T-helper 9 cell (primary cell): ENCODE results near the gene ALKBH3.

Experiments
- DNase-seq: peaks from one replicate; pipeline ENCODE4 v3.0.0-alpha.2; 2020

The ALKBH3 gene

DNA sequence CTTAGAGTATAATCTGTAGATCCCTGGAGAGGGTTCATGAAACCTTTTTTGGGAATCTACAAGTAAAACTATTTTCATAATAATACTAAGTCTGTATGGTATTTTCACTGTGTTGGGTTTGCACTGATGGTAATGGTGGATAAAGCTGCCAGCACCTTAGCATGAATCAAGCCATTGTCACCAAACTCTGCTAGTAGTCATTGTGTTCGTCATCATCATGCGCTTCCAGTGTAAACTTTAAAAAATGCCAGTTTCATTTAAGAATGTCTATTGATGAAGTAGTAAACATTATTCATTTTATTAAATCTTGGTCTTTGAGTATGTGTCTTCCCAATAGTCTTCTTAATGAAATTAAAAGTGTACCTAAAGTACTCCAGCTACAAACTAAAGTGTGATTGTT, 15.0 kb downstream of the ALKBH3 start:
- DNase-seq = no peak

DNA sequence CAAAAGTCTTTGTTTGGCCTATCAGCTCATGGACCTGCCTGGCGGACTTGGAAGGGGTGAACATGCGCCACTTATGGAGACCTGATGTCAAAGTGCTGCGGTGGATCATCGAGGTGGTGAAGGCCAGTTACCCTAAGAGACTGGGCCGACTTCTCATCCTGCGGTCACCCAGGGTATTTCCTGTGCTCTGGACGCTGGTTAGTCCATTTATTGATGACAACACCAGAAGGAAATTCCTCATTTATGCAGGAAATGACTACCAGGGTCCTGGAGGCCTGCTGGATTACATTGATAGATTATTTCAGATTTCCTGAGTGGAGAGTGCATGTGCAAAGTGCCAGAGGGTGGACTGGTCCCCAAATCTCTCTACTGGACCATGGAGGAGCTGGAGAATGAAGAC, 17.9 kb downstream of the ALKBH3 start:
- DNase-seq = no peak

- no peak for DNase-seq
Measured at GRCh38 chr11:43899094-43899493, 18.5 kb downstream of the ALKBH3 start.

DNA sequence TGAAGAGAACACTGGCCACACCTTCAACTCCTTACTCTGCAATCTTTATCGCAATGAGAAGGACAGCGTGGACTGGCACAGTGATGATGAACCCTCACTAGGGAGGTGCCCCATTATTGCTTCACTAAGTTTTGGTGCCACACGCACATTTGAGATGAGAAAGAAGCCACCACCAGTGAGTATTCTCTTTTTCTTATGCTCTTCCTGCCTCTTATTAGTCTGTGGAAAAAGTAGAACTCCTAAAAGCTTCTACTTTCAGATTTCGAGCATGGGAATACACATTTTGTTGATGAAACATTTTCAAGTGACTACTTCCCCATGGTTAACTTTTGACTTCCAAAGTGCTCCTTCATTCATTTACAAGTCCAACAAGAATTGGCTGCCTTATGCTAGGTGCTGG, 20.9 kb downstream of the ALKBH3 start:
- no peak for DNase-seq

- DNase-seq = no peak
Measured at GRCh38 chr11:43903078-43903477, 22.4 kb downstream of the ALKBH3 start.

DNA sequence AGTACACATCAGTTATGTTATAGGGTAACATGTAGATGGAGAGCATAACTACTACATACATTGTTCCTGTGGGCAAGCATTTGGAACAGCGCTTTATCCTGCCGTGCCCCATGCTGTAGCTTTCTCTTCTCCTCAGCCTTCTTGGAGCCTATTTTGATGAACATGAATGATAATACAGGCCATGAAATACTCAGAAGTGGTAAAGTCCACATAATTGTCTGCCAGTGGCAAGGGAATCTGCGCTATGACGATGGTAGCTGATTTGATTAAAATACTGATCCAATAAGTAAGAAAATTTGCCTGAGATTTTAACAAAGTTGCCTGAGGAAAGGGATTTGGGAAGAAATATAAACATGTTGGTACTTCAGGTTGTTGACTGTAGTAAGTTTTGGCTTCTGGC, 23.3 kb downstream of the ALKBH3 start:
- no peak for DNase-seq

- no peak for DNase-seq
Measured at GRCh38 chr11:43904742-43905535, 24.3 kb downstream of the ALKBH3 start.

DNA sequence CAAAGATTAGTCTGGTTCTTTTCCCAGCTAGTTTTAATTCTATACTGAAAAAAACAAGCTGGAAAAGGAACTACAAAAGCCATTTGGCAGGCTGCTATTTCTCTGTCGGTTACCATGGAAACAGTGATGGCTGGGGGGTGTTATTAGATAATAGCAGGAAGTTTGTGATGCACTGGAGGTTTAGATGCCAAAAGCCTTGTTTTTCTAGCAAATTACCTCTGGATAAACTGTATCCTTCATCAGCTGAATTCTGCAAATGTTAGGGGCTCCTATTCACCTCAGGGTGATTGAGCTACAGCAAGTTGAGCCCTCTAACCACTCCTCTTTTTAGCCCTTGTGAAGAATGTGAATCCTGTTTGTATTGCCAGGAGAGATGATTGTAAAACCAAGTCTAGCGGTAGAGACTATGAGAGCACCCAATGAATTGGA, 25.2 kb downstream of the ALKBH3 start:
- no peak for DNase-seq

GRCh38 chr11:43907028-43907975, 26.7 kb downstream of the ALKBH3 start:
- DNase-seq = no peak

DNA sequence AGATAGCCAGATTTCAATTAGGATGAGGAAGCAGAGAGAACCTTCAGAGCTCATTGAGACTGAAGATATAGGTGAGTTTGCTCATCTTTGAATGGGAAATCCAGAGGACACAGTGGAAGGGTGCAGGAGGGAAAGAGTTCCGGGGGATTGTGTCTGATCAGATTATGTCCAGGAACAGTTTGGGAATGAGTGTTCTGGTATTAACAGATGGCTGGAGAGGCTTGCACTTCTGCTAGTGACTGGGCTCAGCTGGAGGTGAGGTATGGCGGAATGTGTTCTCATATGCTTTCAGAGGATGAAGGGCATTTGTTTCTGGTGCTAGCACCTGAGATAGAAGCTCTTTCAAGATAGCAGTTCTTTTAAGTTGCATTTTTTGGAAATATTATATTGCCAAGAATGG, 27.6 kb downstream of the ALKBH3 start:
- DNase-seq = no peak

DNA sequence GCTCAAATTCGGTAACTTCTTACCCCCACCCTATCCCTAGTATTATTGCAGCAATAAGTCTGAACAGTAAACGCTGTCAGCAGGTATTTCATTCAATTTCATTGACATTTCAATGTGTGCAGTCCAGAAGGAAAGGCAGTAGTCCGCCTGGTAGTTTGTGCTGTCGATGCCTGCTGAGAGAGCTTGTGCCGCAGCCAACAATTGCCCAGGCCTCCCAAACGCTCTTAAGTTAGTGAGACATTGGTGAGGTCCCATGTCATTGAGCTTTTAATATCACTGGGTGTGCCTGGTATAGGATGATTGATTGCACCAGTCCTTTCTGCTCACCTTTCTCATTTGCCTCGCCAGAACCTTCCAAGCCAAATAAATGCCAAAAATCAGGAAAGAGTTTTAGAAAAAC, 28.1 kb downstream of the ALKBH3 start:
- DNase-seq = no peak

GRCh38 chr11:43913829-43914380, 33.3 kb downstream of the ALKBH3 start:
- DNase-seq = no peak

DNA sequence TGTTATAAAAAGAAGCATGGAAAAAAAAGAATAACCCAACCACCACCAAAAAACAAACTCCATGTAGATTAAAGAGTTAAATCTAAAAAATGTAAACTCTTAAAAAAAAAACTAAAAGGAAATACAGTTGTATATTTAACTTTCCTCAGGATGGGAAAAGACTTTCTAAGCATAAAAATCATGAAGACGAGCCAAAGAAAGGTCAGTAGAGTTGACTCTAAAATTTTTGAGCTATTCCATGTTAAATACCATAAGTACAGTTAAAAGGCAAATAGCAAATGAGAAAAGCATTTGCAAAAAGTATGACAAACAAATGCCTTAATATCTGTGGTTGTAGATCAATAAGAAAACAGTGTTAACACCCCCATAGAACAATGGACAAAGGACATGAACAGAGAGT, 33.8 kb downstream of the ALKBH3 start:
- DNase-seq = no peak

GRCh38 chr11:43916621-43917020, 36.0 kb downstream of the ALKBH3 start:
- DNase-seq = no peak

DNA sequence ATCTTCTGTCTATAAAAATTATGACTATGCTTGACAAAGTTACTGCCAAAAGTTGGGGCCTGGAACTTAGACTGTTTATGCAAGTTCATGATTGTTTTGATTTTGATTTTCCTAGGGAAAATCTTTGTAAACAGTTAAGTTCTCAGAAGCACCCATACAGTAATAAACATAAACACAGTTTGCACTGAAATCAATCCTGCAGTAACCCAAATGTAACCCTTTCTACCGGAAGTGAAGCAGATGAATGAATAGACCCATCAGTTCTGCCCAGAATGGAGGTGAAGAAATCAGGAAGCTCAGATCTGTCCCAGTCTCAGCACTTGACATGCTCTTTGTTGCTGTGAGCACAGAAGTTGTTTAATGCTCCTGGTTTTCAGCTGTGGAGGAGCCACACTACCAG, 37.2 kb downstream of the ALKBH3 start:
- DNase-seq = no peak

GRCh38 chr11:43918662-43919061, 38.0 kb downstream of the ALKBH3 start:
- DNase-seq = no peak

- no peak for DNase-seq
Measured at GRCh38 chr11:43919852-43920597, 39.4 kb downstream of the ALKBH3 start.

GRCh38 chr11:43920598-43921419, 40.2 kb downstream of the ALKBH3 start:
- no peak for DNase-seq

DNA sequence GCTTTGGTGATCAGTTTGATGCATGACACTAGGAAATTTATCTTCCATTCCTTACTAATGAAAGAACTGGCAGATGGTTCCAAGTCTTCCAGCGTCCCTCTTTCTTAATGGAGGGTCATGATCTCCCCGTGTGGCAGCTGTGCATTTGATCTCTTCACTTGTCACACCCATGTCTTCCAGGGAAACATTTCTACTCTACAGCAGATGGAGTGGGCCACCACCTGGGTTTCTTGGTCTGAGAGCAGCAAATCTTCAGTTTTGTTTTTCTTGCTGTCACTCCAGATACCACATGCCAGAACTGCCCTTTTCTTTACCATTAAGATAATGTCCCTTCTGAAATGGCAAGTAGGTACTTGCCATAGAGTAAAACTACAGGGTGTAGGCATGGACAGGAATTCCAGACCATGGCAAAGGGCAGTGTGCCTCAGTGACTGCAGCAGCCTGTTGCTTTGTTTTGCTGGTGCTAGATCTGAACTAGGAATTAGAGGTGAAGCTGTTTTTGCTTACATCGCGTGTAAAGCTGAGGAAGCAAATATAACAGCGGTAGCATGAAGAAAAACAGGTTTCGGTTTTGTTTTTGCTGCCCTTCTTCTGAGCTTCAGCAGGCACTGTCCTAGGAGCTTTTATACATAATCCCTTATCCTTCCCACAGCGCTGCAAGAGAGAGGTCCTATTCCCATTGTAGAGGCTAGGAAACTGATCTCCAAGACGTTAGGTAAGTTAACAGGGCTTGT, 41.1 kb downstream of the ALKBH3 start:
- DNase-seq = no peak

- DNase-seq = no peak
Measured at GRCh38 chr11:43922295-43922648, 41.6 kb downstream of the ALKBH3 start.

- no peak for DNase-seq
Measured at GRCh38 chr11:43922744-43923405, 42.2 kb downstream of the ALKBH3 start.
